Measurements from ENCODE around the gene CGNL1.

CGNL1 gene

GRCh38 chr15:57591822-57592367 is 215.6 kb downstream of the CGNL1 start, which contains the start of gene MYZAP (continued):
- no peak for TF ChIP-seq TSHZ1 (tag by site-specific recombination; IDR thresholded peaks at IDR 0.05; ENCODE audit: borderline replicate concordance)
- no peak for TF ChIP-seq GFI1B (tag by site-specific recombination; IDR thresholded peaks at IDR 0.05)
- 0 out of 2 replicates have a peak, but pooled peaks have one; percentile 13 for TF ChIP-seq IKZF3 (tag by site-specific recombination; IDR thresholded peaks at IDR 0.05)
- peak; percentile 68 for TF ChIP-seq ZNF398 (tag by site-specific recombination; IDR thresholded peaks at IDR 0.05)
- no peak for TF ChIP-seq ZNF707 (tag by site-specific recombination; IDR thresholded peaks at IDR 0.05)
- 0 out of 2 replicates have a peak, but pooled peaks have one; percentile 41 for TF ChIP-seq ZBTB8A (tag by site-specific recombination; IDR thresholded peaks at IDR 0.05)
- no peak for TF ChIP-seq OVOL3 (tag by site-specific recombination; IDR thresholded peaks at IDR 0.05)
- no peak for TF ChIP-seq ZNF645 (tag by site-specific recombination; IDR thresholded peaks at IDR 0.05)
- no peak for TF ChIP-seq INSM2 (tag by site-specific recombination; IDR thresholded peaks at IDR 0.05)
- TF ChIP-seq ZBTB44 (tag by site-specific recombination; IDR thresholded peaks at IDR 0.05): no peak
- TF ChIP-seq PRDM1 (tag by site-specific recombination; IDR thresholded peaks at IDR 0.05): no peak
- TF ChIP-seq ELK4 (IDR thresholded peaks at IDR 0.05; ENCODE audit: borderline replicate concordance, low read depth, low read length): no peak
- TF ChIP-seq ZIC2 (tag by site-specific recombination; IDR thresholded peaks at IDR 0.05): peak; percentile 53
- 0 out of 2 replicates have a peak, but pooled peaks have one; percentile 26 for TF ChIP-seq OSR2 (tag by site-specific recombination; IDR thresholded peaks at IDR 0.05)
- no peak for TF ChIP-seq ZNF24 (tag by site-specific recombination; IDR thresholded peaks at IDR 0.05)
- TF ChIP-seq GLI4 (tag by site-specific recombination; IDR thresholded peaks at IDR 0.05): no peak
- no peak for TF ChIP-seq SP3 (tag by site-specific recombination; IDR thresholded peaks at IDR 0.05)
- peak; percentile 57 for TF ChIP-seq GLIS2 (tag by site-specific recombination; IDR thresholded peaks at IDR 0.05)
- no peak for TF ChIP-seq ZNF138 (tag by site-specific recombination; IDR thresholded peaks at IDR 0.05; ENCODE audit: borderline replicate concordance)
- TF ChIP-seq ZNF701 (tag by site-specific recombination; IDR thresholded peaks at IDR 0.05): no peak
- no peak for TF ChIP-seq ZNF473 (tag by site-specific recombination; IDR thresholded peaks at IDR 0.05)
- TF ChIP-seq SALL2 (tag by site-specific recombination; IDR thresholded peaks at IDR 0.05; ENCODE audit: borderline replicate concordance): no peak
- no peak for TF ChIP-seq HIC1 (tag by site-specific recombination; IDR thresholded peaks at IDR 0.05)
- peak; percentile 60 for TF ChIP-seq ZNF335 (tag by site-specific recombination; conservative IDR thresholded peaks at IDR 0.05)
